H1 (cell line): ENCODE measurements around the gene HMCN1. TPM values are rescaled to one million over a fixed set of nuclear protein-coding genes. Genes with fewer than 3 reads are reported as not detected.

ENCODE experiments used
- CTCF ChIA-PET: fragments of 300-600 bp; sonication (Branson Sonifier 250); formaldehyde crosslinking; loops from one replicate; lab custom pipeline; 2021; ENCODE audit not compliant: partially characterized antibody; lab: Charles Lee
- POLR2A ChIA-PET: fragments of 300-600 bp; sonication (Branson Sonifier 250); formaldehyde crosslinking; loops from one replicate; lab custom pipeline; 2021; ENCODE audit warnings: inconsistent platforms; ENCODE audit not compliant: partially characterized antibody; lab: Charles Lee
- DNase-seq, 2 experiments: peaks; one replicate each; pipeline versions ENCODE4 v3.0.0 to v3.0.0-alpha.2; 2010 to 2022; ENCODE audit warnings: low spot score in 2 of 2, low read depth in 1 of 2, mixed read lengths in 1 of 2
- FAIRE-seq: peaks from 2 replicates; lab custom pipeline; 2011; peaks lifted over from hg19 to GRCh38; lab: Jason Lieb, UNC
- H2AFZ ChIP-seq: 2 replicates; pipeline ENCODE4 v1.8.1; 2012; ENCODE audit warnings: low read length, inconsistent platforms
- H2AK5ac ChIP-seq: 2 replicates; pipeline ENCODE4 v1.6.1; 2013; ENCODE audit warnings: low read depth, low read length
- H2BK120ac ChIP-seq: replicated peaks from 2 replicates; pipeline ENCODE3; 2013; ENCODE audit warnings: low read depth, low read length, inconsistent platforms
- H2BK12ac ChIP-seq: 2 replicates; pipeline ENCODE4 v1.6.1; 2013; ENCODE audit warnings: low read depth, low read length
- H2BK15ac ChIP-seq: 2 replicates; pipeline ENCODE4 v1.6.1; 2013; ENCODE audit warnings: low read length
- H2BK20ac ChIP-seq: 2 replicates; pipeline ENCODE4 v1.6.1; 2013; ENCODE audit warnings: low read length
- H2BK5ac ChIP-seq: 2 replicates; pipeline ENCODE4 v1.6.1; 2013; ENCODE audit warnings: low read depth, low read length
- H3K14ac ChIP-seq: 2 replicates; pipeline ENCODE4 v1.6.1; 2013; ENCODE audit warnings: inconsistent platforms; ENCODE audit not compliant: insufficient read length
- H3K18ac ChIP-seq: 2 replicates; pipeline ENCODE4 v1.6.1; 2013; ENCODE audit warnings: low read length; ENCODE audit errors: extremely low read depth
- H3K23ac ChIP-seq: 2 replicates; pipeline ENCODE4 v1.6.1; 2013; ENCODE audit warnings: inconsistent platforms; ENCODE audit not compliant: insufficient read length
- H3K23me2 ChIP-seq: 2 replicates; pipeline ENCODE4 v1.6.1; 2013; ENCODE audit warnings: low read depth, low read length
- H3K27ac ChIP-seq: 2 replicates; pipeline ENCODE4 v1.6.1; 2011; ENCODE audit warnings: low read depth, low read length, inconsistent platforms
- H3K27me3 ChIP-seq, 4 experiments: replicated peaks in 1 of 4; 1 replicate in 1 of 4; 2 replicates in 3 of 4; pipeline versions ENCODE4 v1.6.1 to v1.8.1; 2011 to 2013; ENCODE audit warnings: low read length in 3 of 4, mild to moderate bottlenecking in 3 of 4, inconsistent platforms in 2 of 4, mixed read lengths in 2 of 4, moderate library complexity in 1 of 4; ENCODE audit not compliant: control insufficient read depth in 3 of 4, insufficient read depth in 3 of 4; ENCODE audit errors: extremely low read depth in 1 of 4
- H3K36me3 ChIP-seq, 4 experiments: 2 replicates each; pipeline versions ENCODE4 v1.6.1 to v1.8.1; 2011 to 2013; ENCODE audit warnings: mild to moderate bottlenecking in 4 of 4, low read length in 3 of 4, moderate library complexity in 2 of 4, control low read depth in 1 of 4, inconsistent platforms in 1 of 4; ENCODE audit not compliant: insufficient read depth in 4 of 4, control insufficient read depth in 2 of 4
- H3K4ac ChIP-seq: replicated peaks from 2 replicates; pipeline ENCODE3; 2013; ENCODE audit warnings: low read length, low read depth, mixed read lengths, inconsistent platforms; ENCODE audit not compliant: insufficient read length
- H3K4me1 ChIP-seq, 4 experiments: replicated peaks in 1 of 4; 1 replicate in 1 of 4; 2 replicates in 3 of 4; pipeline versions ENCODE4 v1.6.1 to v1.8.1; 2011 to 2013; ENCODE audit warnings: low read length in 3 of 4, inconsistent platforms in 2 of 4, mixed read lengths in 1 of 4; ENCODE audit not compliant: insufficient read depth in 4 of 4, control insufficient read depth in 3 of 4
- H3K4me2 ChIP-seq, 2 experiments: 2 replicates each; pipeline versions ENCODE4 v1.6.1 to v1.8.1; 2011 to 2013; ENCODE audit warnings: low read depth in 2 of 2, low read length in 2 of 2, control low read depth in 1 of 2, inconsistent platforms in 1 of 2, mild to moderate bottlenecking in 1 of 2; ENCODE audit not compliant: insufficient read depth in 1 of 2
- H3K4me3 ChIP-seq, 4 experiments: fragments of 200-600, 300-600 bp in 1 of 4; sonication (generic), shearing (Covaris generic), sonication (Bioruptor Twin) in 1 of 4; 2 replicates each; pipeline versions ENCODE4 v1.5.1 to v1.8.1; 2011 to 2016; ENCODE audit warnings: low read length in 4 of 4, low read depth in 3 of 4, control low read depth in 2 of 4, inconsistent platforms in 2 of 4, mild to moderate bottlenecking in 2 of 4, mixed read lengths in 1 of 4, moderate library complexity in 1 of 4; ENCODE audit not compliant: insufficient read depth in 2 of 4; ENCODE audit errors: extremely low read depth in 1 of 4
- H3K56ac ChIP-seq: replicated peaks from 2 replicates; pipeline ENCODE3; 2013; ENCODE audit warnings: low read depth, mild to moderate bottlenecking, mixed read lengths, low read length, inconsistent platforms; ENCODE audit not compliant: insufficient read length
- H3K79me1 ChIP-seq: 2 replicates; pipeline ENCODE4 v1.6.1; 2013; ENCODE audit warnings: low read depth, low read length, control low read depth
- H3K79me2 ChIP-seq, 2 experiments: 2 replicates each; pipeline versions ENCODE4 v1.6.1 to v1.8.1; 2012 to 2013; ENCODE audit warnings: low read length in 2 of 2, mild to moderate bottlenecking in 2 of 2, inconsistent platforms in 1 of 2; ENCODE audit not compliant: insufficient read depth in 2 of 2, control insufficient read depth in 1 of 2
- H3K9ac ChIP-seq, 4 experiments: replicated peaks in 1 of 4; 1 replicate in 1 of 4; 2 replicates in 3 of 4; pipeline versions ENCODE4 v1.6.1 to v1.8.1; 2011 to 2013; ENCODE audit warnings: low read depth in 3 of 4, low read length in 3 of 4, control low read depth in 2 of 4, mild to moderate bottlenecking in 2 of 4, moderate library complexity in 2 of 4, inconsistent platforms in 1 of 4; ENCODE audit errors: extremely low read depth in 1 of 4
- H3K9me3 ChIP-seq, 2 experiments: 2 replicates each; pipeline versions ENCODE4 v1.6.1 to v1.8.1; 2012 to 2013; ENCODE audit warnings: mild to moderate bottlenecking in 2 of 2, moderate library complexity in 2 of 2, control low read depth in 1 of 2, inconsistent platforms in 1 of 2, low read depth in 1 of 2, low read length in 1 of 2, mixed read lengths in 1 of 2; ENCODE audit not compliant: insufficient read depth in 2 of 2
- H4K20me1 ChIP-seq, 2 experiments: replicated peaks in 1 of 2; 2 replicates each; pipeline versions ENCODE3 to v1.8.1; 2011 to 2013; ENCODE audit warnings: inconsistent platforms in 2 of 2, low read length in 2 of 2, mild to moderate bottlenecking in 1 of 2; ENCODE audit not compliant: insufficient read depth in 2 of 2, control insufficient read depth in 1 of 2
- H4K5ac ChIP-seq: 2 replicates; pipeline ENCODE4 v1.6.1; 2013; ENCODE audit warnings: low read length, low read depth, mixed read lengths, inconsistent platforms; ENCODE audit not compliant: insufficient read length
- H4K8ac ChIP-seq: 2 replicates; pipeline ENCODE4 v1.8.0; 2013; ENCODE audit warnings: mild to moderate bottlenecking, moderate library complexity, low read length, inconsistent platforms; ENCODE audit not compliant: insufficient read depth; ENCODE audit errors: extremely low read depth
- H4K91ac ChIP-seq: replicated peaks from 2 replicates; pipeline ENCODE3; 2013; ENCODE audit warnings: low read length, mixed read lengths, inconsistent platforms; ENCODE audit not compliant: insufficient read length
- WGBS, 2 experiments: shearing (Covaris generic) in 1 of 2; methylation state at CpG; one replicate each; pipeline versions ENCODE4 v1.1.6 to v1.1.7; 2013 to 2015; ENCODE audit warnings: low lambda C conversion rate in 2 of 2, mixed read lengths in 2 of 2, inconsistent platforms in 1 of 2, low coverage in 1 of 2, missing lambda C conversion rate in 1 of 2; ENCODE audit not compliant: insufficient replicate concordance in 2 of 2, insufficient coverage in 1 of 2, insufficient read length in 1 of 2; ENCODE audit errors: extremely low coverage in 1 of 2, missing lambda C conversion rate in 1 of 2; 5-methylcytosine and 5-hydroxymethylcytosine counted together
- polyA plus RNA-seq, 7 experiments: library from polyadenylated mRNA; depleted of rRNA in 3 of 7; stranded (reverse) in 5 of 7; unstranded in 2 of 7; fragments of >200 nt in 5 of 7; fragments of 200-250 nt in 2 of 7; gene quantifications; 1 replicate in 5 of 7; 2 replicates in 1 of 7; 4 replicates in 1 of 7; pipeline versions ENCODE4 v1.2.1 to v1.2.3, GENCODE V29; 2011 to 2013; ENCODE audit warnings: missing spikeins in 2 of 7, mixed read lengths in 2 of 7
- total RNA-seq: library from RNA; stranded (reverse); fragmentation: NEBNext Ultra II Directional; extraction: Animal tissue kit (Norgen Biotek cat#: 25700); gene quantifications from 2 replicates; pipeline ENCODE4 v1.2.1, GENCODE V29; 2021

Gene HMCN1
- total and polyA plus RNA-seq, 2 of the 8 experiments (the other 6 are each of a cell fraction or from before 2014, with no cell fraction given): 13.8 to 14.6 TPM

DNA sequence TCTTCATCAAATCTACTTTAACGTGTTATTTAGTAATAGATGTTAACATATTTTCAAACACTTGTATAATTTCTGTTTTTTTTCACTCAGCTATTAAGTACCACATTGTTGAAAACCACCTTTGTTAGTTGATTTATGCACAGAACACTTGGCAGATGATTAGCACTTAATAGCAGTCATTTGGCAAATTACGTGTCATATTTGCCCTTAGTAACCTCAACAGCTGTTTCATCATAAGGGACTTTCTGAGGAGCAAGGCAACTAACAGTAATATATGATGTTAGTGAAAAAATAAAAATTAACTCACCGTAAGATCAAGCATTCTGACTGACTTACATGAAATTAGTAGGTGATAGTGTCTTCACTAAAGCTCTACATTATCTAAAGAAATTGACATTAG is 186.4 kb downstream of the HMCN1 start:
- Histone ChIP-seq H2BK12ac (no peak overlapping the region), H3K36me3 (no peaks in the 10 kb centered on the region), H3K9ac (no peak overlapping the region), H4K20me1 (no peaks in the 10 kb centered on the region), H2AFZ (no peak overlapping the region), H3K27ac (no peak overlapping the region), H3K23ac (no peak overlapping the region), H3K4me2 (no peak overlapping the region), H2BK120ac (no peak overlapping the region), H2AK5ac (no peak overlapping the region), H2BK5ac (no peak overlapping the region), H3K23me2 (no peaks in the 10 kb centered on the region), H3K27me3 (no peaks in the 10 kb centered on the region), H2BK20ac (no peak overlapping the region), H4K5ac (no peak overlapping the region), H4K91ac (no peak overlapping the region), H3K18ac (no peak overlapping the region), H3K79me2 (no peaks in the 10 kb centered on the region), H3K4ac (no peak overlapping the region), H3K56ac (no peak overlapping the region), H3K4me1 (peaks cover 0 to under 1% (median 0%) of the 10 kb centered on the region in 4 experiments; a peak in 2 of 7 replicates), H3K9me3 (no peaks in the 10 kb centered on the region), H4K8ac (no peak overlapping the region), H3K4me3 (no peak overlapping the region), H2BK15ac (no peak overlapping the region), H3K14ac (no peak overlapping the region), H3K79me1 (no peaks in the 10 kb centered on the region)
- CTCF ChIA-PET: interaction anchor here (0.8 to 1.4 kb wide), 2 partner anchors 16 to 58 kb away, joined by 3 to 6 read pairs; no protein-coding TSS in a partner anchor
- WGBS, 2 experiments: 90% methylated on average over 3 of the region's 3 CpGs; no CpG with 5 or more reads in 1 of the 2 experiments
- POLR2A ChIA-PET: no interaction called here
- FAIRE-seq: no peak
- DNase-seq: no peak
